Ishikawa (cell line): ENCODE measurements around the gene AKNA.

Experiments
- CEBPB ChIP-seq: IDR thresholded peaks from 2 replicates; pipeline ENCODE4 v1.6.1; 2012
- CREB1 ChIP-seq: IDR thresholded peaks from 2 replicates; pipeline ENCODE4 v1.6.1; 2012; ENCODE audit warnings: low read depth
- EGR1 ChIP-seq: IDR thresholded peaks from 2 replicates; pipeline ENCODE4 v1.6.1; 2012
- EP300 ChIP-seq: IDR thresholded peaks from 2 replicates; pipeline ENCODE4 v1.6.1; 2012; ENCODE audit warnings: borderline replicate concordance
- FOXM1 ChIP-seq: IDR thresholded peaks from 2 replicates; pipeline ENCODE4 v1.6.1; 2012; ENCODE audit warnings: low read depth, borderline replicate concordance
- MAX ChIP-seq: IDR thresholded peaks from 2 replicates; pipeline ENCODE4 v1.6.1; 2012
- NFIC ChIP-seq: IDR thresholded peaks from 2 replicates; pipeline ENCODE4 v1.6.1; 2012
- RAD21 ChIP-seq: IDR thresholded peaks from 2 replicates; pipeline ENCODE4 v1.6.1; 2012; ENCODE audit warnings: low read depth
- REST ChIP-seq: IDR thresholded peaks from 2 replicates; pipeline ENCODE4 v1.6.1; 2012; ENCODE audit warnings: low read depth, mild to moderate bottlenecking
- TAF1 ChIP-seq: IDR thresholded peaks from 2 replicates; pipeline ENCODE4 v1.6.1; 2012; ENCODE audit warnings: low read depth, mild to moderate bottlenecking
- TCF12 ChIP-seq: IDR thresholded peaks from 2 replicates; pipeline ENCODE4 v1.6.1; 2012; ENCODE audit warnings: low read depth
- USF1 ChIP-seq: IDR thresholded peaks from 2 replicates; pipeline ENCODE4 v1.6.1; 2012

GRCh38 chr9:114416290-114416689, 28.5 kb upstream of the AKNA start:
- no peak for TF ChIP-seq CREB1
- TF ChIP-seq TAF1 = no peak
- no peak for TF ChIP-seq FOXM1
- TF ChIP-seq RAD21 = no peak
- TF ChIP-seq CEBPB = no peak
- TF ChIP-seq TCF12 = no peak
- no peak for TF ChIP-seq USF1
- TF ChIP-seq EGR1 = no peak
- TF ChIP-seq NFIC = no peak
- TF ChIP-seq MAX = no peak
- TF ChIP-seq REST = no peak
- TF ChIP-seq EP300 = no peak
